Measurements from ENCODE around the gene MED13L. TPM values are rescaled to one million over a fixed set of nuclear protein-coding genes. Genes with fewer than 3 reads are reported as not detected.

The MED13L gene
- total and polyA plus RNA-seq, 4 donors = 7.9 to 94.0 (median 37.7) TPM

- Histone ChIP-seq H3K9ac (ENCODE audit: low read depth in 1 of 2, low read length in 2 of 2) (no peak overlapping the region), H3K36me3 (ENCODE audit: control insufficient read depth in 4 of 4, insufficient read depth in 3 of 4, low read depth in 1 of 4, low read length in 3 of 4) (no peaks in the 10 kb centered on the region), H3K27ac (ENCODE audit: low read depth in 1 of 2, low read length in 2 of 2) (no peak overlapping the region), H3K27me3 (ENCODE audit: control insufficient read depth in 4 of 4, insufficient read depth in 4 of 4, low read length in 3 of 4) (no peaks in the 10 kb centered on the region), H3K4me3 (ENCODE audit: low read depth in 1 of 3, low read length in 3 of 3) (no peak overlapping the region), H3K9me3 (ENCODE audit: control insufficient read depth in 4 of 4, low read length in 3 of 4) (no peaks in the 10 kb centered on the region), H3K4me1 (ENCODE audit: control insufficient read depth in 4 of 4, insufficient read depth in 4 of 4, low read length in 3 of 4) (peaks cover 8 to 34% (median 26%) of the 10 kb centered on the region in 4 donors)
- TF ChIP-seq SP1 (IDR thresholded peaks at IDR 0.05) (no peak), GABPA (IDR thresholded peaks at IDR 0.05 in 1 of 2, conservative IDR thresholded peaks at IDR 0.05 in 1 of 2) (no peak), FOXA1 (IDR thresholded peaks at IDR 0.05) (no peak), TAF1 (conservative IDR thresholded peaks at IDR 0.05) (no peak), EGR1 (IDR thresholded peaks at IDR 0.05; ENCODE audit: low read depth in 2 of 2) (no peak), RXRA (IDR thresholded peaks at IDR 0.05) (no peak), MAX (IDR thresholded peaks at IDR 0.05) (no peak), REST (IDR thresholded peaks at IDR 0.05) (no peak), ZBTB33 (IDR thresholded peaks at IDR 0.05) (no peak)
- DNase-seq (ENCODE audit: low spot score) = no peak
Observed at GRCh38 chr12:116138781-116139180, 138.7 kb downstream of the MED13L start.

GRCh38 chr12:116138364-116138763, 139.1 kb downstream of the MED13L start:
- no peak for DNase-seq (ENCODE audit: low spot score)
- TF ChIP-seq RXRA (IDR thresholded peaks at IDR 0.05) (no peak), FOXA2 (IDR thresholded peaks at IDR 0.05) (no peak), NR2F2 (IDR thresholded peaks at IDR 0.05) (no peak), SP1 (IDR thresholded peaks at IDR 0.05) (no peak), FOXA1 (IDR thresholded peaks at IDR 0.05) (no peak), HNF4A (conservative IDR thresholded peaks at IDR 0.05) (no peak), ATF3 (IDR thresholded peaks at IDR 0.05) (no peak), TAF1 (conservative IDR thresholded peaks at IDR 0.05) (no peak), MAX (IDR thresholded peaks at IDR 0.05) (no peak), CTCF (IDR thresholded peaks at IDR 0.05; ENCODE audit: low read depth, low read length, missing input control) (no peak), EGR1 (IDR thresholded peaks at IDR 0.05; ENCODE audit: low read depth in 2 of 2) (no peak), ZBTB33 (IDR thresholded peaks at IDR 0.05) (no peak)
- H3K36me3 ChIP-seq (ENCODE audit: control insufficient read depth in 4 of 4, insufficient read depth in 3 of 4, low read depth in 1 of 4, low read length in 3 of 4) = no peaks in the 10 kb centered on the region
- WGBS = 92% methylated on average over 2 of the region's 2 CpGs
- H3K27me3 ChIP-seq (ENCODE audit: control insufficient read depth in 4 of 4, insufficient read depth in 4 of 4, low read length in 3 of 4) = no peaks in the 10 kb centered on the region
- no peaks in the 10 kb centered on the region for H3K9me3 ChIP-seq (ENCODE audit: control insufficient read depth in 4 of 4, low read length in 3 of 4)
- H3K9ac ChIP-seq (ENCODE audit: low read depth in 1 of 2, low read length in 2 of 2) = no peak overlapping the region
- no peak overlapping the region for H3K27ac ChIP-seq (ENCODE audit: low read depth in 1 of 2, low read length in 2 of 2)
- H3K4me3 ChIP-seq (ENCODE audit: low read depth in 1 of 3, low read length in 3 of 3) = no peak overlapping the region
- peaks cover 8 to 38% (median 29%) of the 10 kb centered on the region in 4 donors for H3K4me1 ChIP-seq (ENCODE audit: control insufficient read depth in 4 of 4, insufficient read depth in 4 of 4, low read length in 3 of 4)
